CD8-positive, alpha-beta memory T cell (primary cell): ENCODE results near the gene MND1. TPM values are rescaled to one million over a fixed set of nuclear protein-coding genes. Genes with fewer than 3 reads are reported as not detected.
A peak's percentile ranks its signal among the peaks of the same experiment; 100 is the strongest.
"Not testable (repeated sequence)": the region's sequence is repeated elsewhere in the genome, so short reads cannot be mapped to it uniquely, and the experiment has no call there.

Source experiments
- CTCF ChIA-PET: fragments of 350-600 bp; sonication (Branson Sonifier 250); formaldehyde crosslinking; loops from one replicate; lab custom pipeline; 2021; ENCODE audit warnings: antibody characterized with exemption; lab: Charles Lee
- POLR2A ChIA-PET: fragments of 350-600 bp; sonication (Branson Sonifier 250); formaldehyde crosslinking; loops from one replicate; lab custom pipeline; 2021; ENCODE audit warnings: antibody characterized with exemption; lab: Charles Lee
- DNase-seq, 5 donors: peaks; one replicate each; pipeline versions ENCODE4 v3.0.0 to v3.0.0-alpha.2; 2020 to 2022; ENCODE audit warnings: mixed read lengths in 1 of 5
- H3K27ac ChIP-seq: one replicate; pipeline ENCODE4 v1.7.0; 2013; ENCODE audit warnings: low read depth, mild to moderate bottlenecking, low read length, moderate library complexity
- H3K27me3 ChIP-seq: 2 replicates; pipeline ENCODE4 v1.7.0; 2013; ENCODE audit warnings: low read length, mild to moderate bottlenecking; ENCODE audit not compliant: insufficient read depth, poor library complexity, severe bottlenecking
- H3K36me3 ChIP-seq: 2 replicates; pipeline ENCODE4 v1.7.0; 2013; ENCODE audit warnings: mild to moderate bottlenecking, low read length, moderate library complexity; ENCODE audit not compliant: insufficient read depth
- H3K4me1 ChIP-seq: 2 replicates; pipeline ENCODE4 v1.7.0; 2013; ENCODE audit warnings: mild to moderate bottlenecking, low read length, moderate library complexity; ENCODE audit not compliant: insufficient read depth
- H3K4me3 ChIP-seq: 2 replicates; pipeline ENCODE4 v1.7.0; 2013; ENCODE audit warnings: mild to moderate bottlenecking, low read length
- H3K9me3 ChIP-seq: 2 replicates; pipeline ENCODE4 v1.7.0; 2013; ENCODE audit warnings: mild to moderate bottlenecking, low read length
- H3K27ac Mint-ChIP-seq, 8 donors: one replicate each; pipeline ENCODE4 v1.8.0; 2020 to 2021; ENCODE audit warnings: mixed read lengths in 8 of 8, mild to moderate bottlenecking in 6 of 8, inconsistent platforms in 3 of 8, moderate library complexity in 3 of 8
- H3K27me3 Mint-ChIP-seq, 2 donors: one replicate each; pipeline ENCODE4 v1.8.0; 2020 to 2021; ENCODE audit warnings: mixed read lengths in 2 of 2, mild to moderate bottlenecking in 1 of 2, moderate library complexity in 1 of 2
- H3K36me3 Mint-ChIP-seq, 3 donors: one replicate each; pipeline ENCODE4 v1.8.0; 2020 to 2021; ENCODE audit warnings: mixed read lengths in 3 of 3, inconsistent platforms in 1 of 3, mild to moderate bottlenecking in 1 of 3
- H3K4me1 Mint-ChIP-seq, 3 donors: one replicate each; pipeline ENCODE4 v1.8.0; 2020 to 2021; ENCODE audit warnings: mixed read lengths in 3 of 3, inconsistent platforms in 1 of 3, mild to moderate bottlenecking in 1 of 3
- H3K4me3 Mint-ChIP-seq, 7 donors: one replicate each; pipeline ENCODE4 v1.8.0; 2020 to 2021; ENCODE audit warnings: mixed read lengths in 7 of 7, mild to moderate bottlenecking in 6 of 7, moderate library complexity in 4 of 7, inconsistent platforms in 2 of 7
- H3K9me3 Mint-ChIP-seq, 5 donors: one replicate each; pipeline ENCODE4 v1.8.0; 2020 to 2022; ENCODE audit warnings: mixed read lengths in 5 of 5, mild to moderate bottlenecking in 3 of 5, moderate library complexity in 2 of 5, inconsistent platforms in 1 of 5
- polyA plus RNA-seq: library from polyadenylated mRNA; unstranded; fragments of 300-500 nt; fragmentation: Illumina TruSeq; gene quantifications from one replicate; pipeline ENCODE4 v1.2.3, GENCODE V29; 2021
- total RNA-seq, 2 experiments: library from RNA; stranded (reverse); gene quantifications; one replicate each; pipeline ENCODE4 v1.2.3, GENCODE V29; 2021

Gene MND1
- total and polyA plus RNA-seq, 3 experiments from 2014 or later = 0.31 to 21.6 (median 20.2) TPM

DNA sequence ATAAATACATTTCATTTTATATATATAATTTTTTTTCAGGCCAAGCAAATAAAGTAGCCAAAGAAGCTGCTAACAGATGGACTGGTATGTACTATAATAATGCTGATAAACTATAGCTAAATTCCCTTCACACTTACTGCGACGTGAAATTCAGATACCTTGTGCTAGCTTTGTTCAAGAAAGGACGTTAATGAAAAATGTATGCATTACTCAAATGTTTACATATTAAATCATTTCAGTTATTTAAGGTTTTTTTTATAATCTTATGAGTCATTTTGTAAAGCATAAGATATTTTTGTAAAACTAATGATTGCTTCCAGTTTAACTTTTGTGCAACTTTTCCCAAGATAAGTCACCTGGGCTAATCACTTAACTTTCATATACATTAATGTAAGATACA lies 64.4 kb downstream of the MND1 start:
- peaks cover 0 to 11% (median 1%) of the 10 kb centered on the region in 3 donors for H3K36me3 Mint-ChIP-seq
- H3K4me1 ChIP-seq = no peaks in the 10 kb centered on the region
- H3K27ac Mint-ChIP-seq = no peak overlapping the region
- H3K9me3 Mint-ChIP-seq = no peaks in the 10 kb centered on the region
- no peak for DNase-seq
- CTCF ChIA-PET = interaction anchor here (1.4 kb wide), 1 partner anchor 266 kb away, joined by 3 read pairs; no protein-coding TSS in a partner anchor
- no peaks in the 10 kb centered on the region for H3K36me3 ChIP-seq
- H3K27me3 ChIP-seq = no peaks in the 10 kb centered on the region
- H3K27ac ChIP-seq = no peak overlapping the region
- H3K27me3 Mint-ChIP-seq = peaks cover 0 to 1% of the 10 kb centered on the region in 2 donors
- POLR2A ChIA-PET = interaction anchor here (0.5 kb wide), 1 partner anchor 16 kb away, joined by 4 read pairs; no protein-coding TSS in a partner anchor
- no peaks in the 10 kb centered on the region for H3K9me3 ChIP-seq
- no peak overlapping the region for H3K4me3 ChIP-seq
- peaks cover 0 to 11% (median 4%) of the 10 kb centered on the region in 3 donors for H3K4me1 Mint-ChIP-seq
- H3K4me3 Mint-ChIP-seq = no peak overlapping the region

DNA sequence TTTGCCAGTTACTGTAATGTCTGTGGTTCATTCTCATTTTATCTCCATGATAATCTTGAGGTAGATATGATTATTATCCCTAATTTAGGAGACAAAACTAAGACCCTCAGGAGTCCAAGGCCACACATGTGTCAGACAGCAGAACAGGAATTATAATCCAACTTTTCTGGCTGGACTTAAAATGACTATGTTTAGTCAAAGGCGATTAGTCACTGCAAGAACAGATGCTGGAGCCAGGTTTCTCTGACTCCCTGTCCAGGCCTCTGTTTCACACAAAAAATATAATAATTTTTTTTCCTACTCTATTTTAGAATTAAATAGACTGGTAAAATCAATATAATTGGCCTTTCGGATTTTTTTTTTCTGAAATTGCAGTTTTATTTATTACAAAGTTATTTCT lies 64.9 kb downstream of the MND1 start:
- H3K4me1 ChIP-seq = no peaks in the 10 kb centered on the region
- H3K36me3 ChIP-seq = no peaks in the 10 kb centered on the region
- H3K9me3 ChIP-seq = no peaks in the 10 kb centered on the region
- Mint-ChIP-seq H3K27ac (no peak overlapping the region), H3K4me3 (no peak overlapping the region), H3K9me3 (no peaks in the 10 kb centered on the region), H3K36me3 (peaks cover 0 to 11% (median 1%) of the 10 kb centered on the region in 3 donors), H3K27me3 (peaks cover 0 to 1% of the 10 kb centered on the region in 2 donors), H3K4me1 (peaks cover 0 to 11% (median 4%) of the 10 kb centered on the region in 3 donors)
- ChIA-PET CTCF (interaction anchor here (1.4 kb wide), 1 partner anchor 266 kb away, joined by 3 read pairs; no protein-coding TSS in a partner anchor), POLR2A (no interaction called here)
- peak overlapping the region; percentile 17 for H3K27ac ChIP-seq
- H3K4me3 ChIP-seq = no peak overlapping the region
- no peak for DNase-seq
- H3K27me3 ChIP-seq = no peaks in the 10 kb centered on the region

DNA sequence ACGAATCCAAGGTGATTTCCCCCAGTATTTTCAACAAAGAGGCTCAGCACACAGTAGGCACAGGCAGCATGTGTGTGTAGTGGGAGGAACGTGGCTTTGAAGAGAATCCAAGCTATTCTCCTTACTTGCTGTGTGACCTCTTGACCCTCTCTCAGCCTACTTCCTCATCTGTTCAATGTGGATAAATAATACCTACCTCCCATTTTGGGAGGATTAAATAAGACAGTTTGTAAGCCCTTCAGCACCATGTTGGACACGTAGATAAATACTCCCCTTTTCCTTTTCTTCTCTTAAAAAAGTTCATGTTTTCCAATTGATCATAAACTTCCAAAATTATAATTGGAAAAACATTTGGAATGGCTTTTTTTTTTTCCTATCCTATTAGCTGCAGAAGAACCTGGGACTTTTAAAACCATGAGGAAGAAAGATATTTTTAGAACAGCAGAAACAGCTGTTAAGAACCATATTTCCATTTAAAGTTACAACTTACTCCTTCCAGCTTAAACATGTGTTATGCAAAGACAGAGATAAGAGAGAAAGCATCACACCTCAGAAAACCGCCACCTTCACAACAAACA lies 65.5 kb downstream of the MND1 start:
- Histone ChIP-seq H3K36me3 (no peaks in the 10 kb centered on the region), H3K4me3 (no peak overlapping the region), H3K9me3 (no peaks in the 10 kb centered on the region), H3K27ac (peak overlapping the region; percentile 17), H3K27me3 (no peaks in the 10 kb centered on the region), H3K4me1 (no peaks in the 10 kb centered on the region)
- peaks cover 0 to 11% (median 4%) of the 10 kb centered on the region in 3 donors for H3K4me1 Mint-ChIP-seq
- no peak overlapping the region for H3K4me3 Mint-ChIP-seq
- H3K36me3 Mint-ChIP-seq = peaks cover 0 to 11% (median 1%) of the 10 kb centered on the region in 3 donors
- POLR2A ChIA-PET = no interaction called here
- H3K27ac Mint-ChIP-seq = no peak overlapping the region
- H3K27me3 Mint-ChIP-seq = peaks cover 0 to 1% of the 10 kb centered on the region in 2 donors
- CTCF ChIA-PET = interaction anchor here (1.4 kb wide), 1 partner anchor 267 kb away, joined by 3 read pairs; no protein-coding TSS in a partner anchor
- H3K9me3 Mint-ChIP-seq = no peaks in the 10 kb centered on the region
- DNase-seq = no peak

DNA sequence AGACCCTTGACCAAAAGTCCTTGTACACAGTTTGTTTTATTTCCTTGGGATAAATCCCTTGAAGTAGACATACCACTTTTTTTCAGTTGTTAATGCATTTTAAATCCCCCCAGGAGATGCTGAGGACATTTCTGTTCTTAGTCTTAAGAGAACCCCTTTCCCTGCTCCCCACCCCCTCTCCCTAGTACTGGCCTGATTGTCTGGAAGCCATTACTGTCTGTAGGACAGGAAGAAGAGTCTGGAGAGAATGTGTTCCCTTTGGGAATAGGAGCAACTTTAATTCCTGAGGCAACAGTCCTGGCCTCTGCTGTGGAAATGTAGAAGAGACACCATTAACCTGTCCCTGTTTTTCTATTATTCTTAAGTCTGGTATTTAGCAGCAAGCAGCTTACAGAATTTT lies 69.4 kb downstream of the MND1 start:
- no peaks in the 10 kb centered on the region for H3K36me3 ChIP-seq
- Mint-ChIP-seq H3K36me3 (no peaks in the 10 kb centered on the region), H3K4me3 (no peak overlapping the region), H3K27ac (no peak overlapping the region), H3K4me1 (peaks cover 3 to 15% (median 4%) of the 10 kb centered on the region in 3 donors), H3K27me3 (peaks cover 0 to 1% of the 10 kb centered on the region in 2 donors), H3K9me3 (no peaks in the 10 kb centered on the region)
- POLR2A ChIA-PET = interaction anchor here (0.6 kb wide), 1 partner anchor 1312 kb away, joined by 5 read pairs; no protein-coding TSS in a partner anchor
- no peaks in the 10 kb centered on the region for H3K9me3 ChIP-seq
- H3K4me1 ChIP-seq = no peaks in the 10 kb centered on the region
- H3K4me3 ChIP-seq = no peak overlapping the region
- CTCF ChIA-PET = interaction anchor here (0.7 to 1.1 kb wide), 2 partner anchors 70 to 164 kb away, joined by 3 read pairs; no protein-coding TSS in a partner anchor
- H3K27ac ChIP-seq = no peak overlapping the region
- no peak for DNase-seq
- H3K27me3 ChIP-seq = no peaks in the 10 kb centered on the region

DNA sequence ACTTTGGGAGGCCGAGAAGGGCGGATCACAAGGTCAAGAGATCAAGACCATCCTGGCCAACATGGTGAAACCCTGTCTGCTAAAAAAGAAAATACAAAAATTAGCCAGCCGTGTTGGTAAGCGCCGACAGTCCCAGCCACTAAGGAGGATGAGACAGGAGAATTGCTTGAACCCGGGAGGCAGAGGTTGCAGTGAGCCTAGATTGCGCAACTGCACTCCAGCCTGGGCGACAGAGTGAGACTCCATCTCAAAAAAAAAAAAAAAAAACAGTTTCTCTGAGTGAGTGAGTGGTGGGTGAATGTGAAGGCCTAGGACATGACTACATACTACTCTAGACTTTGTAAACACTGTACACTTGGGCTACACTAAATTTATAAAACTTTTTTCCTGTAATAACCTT lies 72.0 kb downstream of the MND1 start:
- H3K27ac Mint-ChIP-seq, H3K36me3 ChIP-seq, H3K4me3 ChIP-seq, H3K27ac ChIP-seq, H3K9me3 Mint-ChIP-seq, DNase-seq, H3K4me1 ChIP-seq, H3K4me3 Mint-ChIP-seq, H3K27me3 ChIP-seq, H3K9me3 ChIP-seq, H3K4me1 Mint-ChIP-seq, H3K27me3 Mint-ChIP-seq, H3K36me3 Mint-ChIP-seq, POLR2A ChIA-PET: not testable (repeated sequence)
- CTCF ChIA-PET = interaction anchor here (0.7 to 1.3 kb wide), 2 partner anchors 28 to 51 kb away, joined by 3 read pairs; no protein-coding TSS in a partner anchor

DNA sequence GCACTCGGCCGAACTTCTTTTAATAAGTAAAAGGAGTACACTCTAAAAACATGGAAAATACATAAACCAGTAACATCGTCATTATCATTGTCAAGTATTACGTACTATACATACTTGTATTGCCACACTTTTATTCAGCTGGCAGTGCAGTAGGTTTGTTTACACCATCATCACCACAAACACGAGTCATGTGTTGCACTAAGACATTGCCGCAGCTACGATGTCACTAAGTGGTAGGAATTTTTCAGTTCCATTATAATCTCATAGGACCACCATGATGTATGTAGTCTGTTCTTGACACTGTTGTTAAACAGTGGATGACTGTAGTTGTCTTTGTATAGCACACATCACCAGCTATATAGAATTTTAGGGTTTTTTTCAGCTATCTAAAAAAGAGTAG lies 73.6 kb downstream of the MND1 start:
- ChIA-PET POLR2A (no interaction called here), CTCF (interaction anchor here (1.3 to 1.5 kb wide), 2 partner anchors 8 to 15 kb away, joined by 3 to 4 read pairs; no protein-coding TSS in a partner anchor)
- H3K4me3 ChIP-seq = no peak overlapping the region
- peaks cover 5 to 6% (median 5%) of the 10 kb centered on the region in 3 donors for H3K4me1 Mint-ChIP-seq
- H3K27ac ChIP-seq = no peak overlapping the region
- no peaks in the 10 kb centered on the region for H3K9me3 Mint-ChIP-seq
- H3K4me1 ChIP-seq = no peaks in the 10 kb centered on the region
- DNase-seq = no peak
- H3K4me3 Mint-ChIP-seq = no peak overlapping the region
- H3K27ac Mint-ChIP-seq = no peak overlapping the region
- H3K36me3 Mint-ChIP-seq = no peaks in the 10 kb centered on the region
- H3K36me3 ChIP-seq = no peaks in the 10 kb centered on the region
- peaks cover 0 to 1% of the 10 kb centered on the region in 2 donors for H3K27me3 Mint-ChIP-seq
- no peaks in the 10 kb centered on the region for H3K27me3 ChIP-seq
- H3K9me3 ChIP-seq = no peaks in the 10 kb centered on the region

DNA sequence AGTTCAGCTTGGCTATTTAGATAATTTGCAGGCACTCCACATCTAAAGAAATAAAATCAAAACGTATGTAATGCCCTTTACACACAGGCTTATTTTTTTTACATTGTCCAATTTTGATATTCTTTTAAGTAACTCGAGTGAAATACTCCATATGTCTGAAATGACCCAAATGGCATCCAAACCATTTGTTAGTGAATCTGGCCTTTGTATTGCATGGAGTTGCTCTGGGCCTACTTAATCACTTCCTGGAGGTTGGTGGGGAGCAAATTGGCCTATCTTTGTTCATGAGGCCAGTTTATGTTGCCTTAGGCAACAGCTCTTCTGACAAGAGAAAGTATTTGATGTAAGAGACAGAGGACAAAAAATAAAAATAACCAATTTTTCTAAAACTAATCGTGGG lies 74.1 kb downstream of the MND1 start:
- no peaks in the 10 kb centered on the region for H3K9me3 Mint-ChIP-seq
- H3K4me1 Mint-ChIP-seq = peaks cover 5 to 6% (median 5%) of the 10 kb centered on the region in 3 donors
- Histone ChIP-seq H3K27me3 (no peaks in the 10 kb centered on the region), H3K4me3 (no peak overlapping the region), H3K27ac (no peak overlapping the region), H3K4me1 (no peaks in the 10 kb centered on the region), H3K9me3 (no peaks in the 10 kb centered on the region), H3K36me3 (no peaks in the 10 kb centered on the region)
- POLR2A ChIA-PET = no interaction called here
- H3K27me3 Mint-ChIP-seq = peaks cover 0 to 1% of the 10 kb centered on the region in 2 donors
- no peak overlapping the region for H3K4me3 Mint-ChIP-seq
- CTCF ChIA-PET = interaction anchor here (1.3 to 1.5 kb wide), 2 partner anchors 8 to 14 kb away, joined by 3 to 4 read pairs; no protein-coding TSS in a partner anchor
- no peak for DNase-seq
- no peak overlapping the region for H3K27ac Mint-ChIP-seq
- H3K36me3 Mint-ChIP-seq = no peaks in the 10 kb centered on the region

DNA sequence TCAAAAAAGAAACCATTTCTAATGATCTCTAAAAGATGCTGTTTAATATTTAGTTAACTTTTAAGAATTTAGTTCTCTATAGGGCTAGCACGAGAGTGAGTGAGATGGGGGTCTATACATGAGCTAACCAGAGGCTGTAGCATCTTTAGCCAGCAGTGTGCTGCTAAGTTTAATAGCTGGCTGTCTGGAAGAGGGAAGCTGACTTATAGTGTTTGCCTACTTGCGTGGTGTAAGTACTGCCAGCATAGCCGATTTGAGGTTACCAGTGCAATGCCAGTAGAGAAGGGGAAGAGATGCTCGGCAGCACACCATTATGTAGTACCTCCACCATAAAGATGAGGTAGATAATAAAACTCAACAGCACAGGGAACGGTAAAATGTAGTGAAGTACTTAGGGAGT lies 74.5 kb downstream of the MND1 start:
- Mint-ChIP-seq H3K27ac (no peak overlapping the region), H3K4me1 (peaks cover 5 to 6% (median 5%) of the 10 kb centered on the region in 3 donors), H3K4me3 (no peak overlapping the region), H3K27me3 (no peaks in the 10 kb centered on the region), H3K9me3 (no peaks in the 10 kb centered on the region), H3K36me3 (no peaks in the 10 kb centered on the region)
- DNase-seq = no peak
- Histone ChIP-seq H3K27me3 (no peaks in the 10 kb centered on the region), H3K4me1 (no peaks in the 10 kb centered on the region), H3K36me3 (no peaks in the 10 kb centered on the region), H3K9me3 (no peaks in the 10 kb centered on the region), H3K27ac (no peak overlapping the region), H3K4me3 (no peak overlapping the region)
- POLR2A ChIA-PET = no interaction called here
- CTCF ChIA-PET = interaction anchor here (1.3 to 1.5 kb wide), 2 partner anchors 7 to 14 kb away, joined by 3 to 4 read pairs; no protein-coding TSS in a partner anchor
